RWPE1 (cell line): ENCODE data around the gene GRM5.
"Not testable (repeated sequence)": the region's sequence is repeated elsewhere in the genome, so short reads cannot be mapped to it uniquely, and the experiment has no call there.

Source experiments
- CTCF ChIA-PET: fragments of 350-600 bp; sonication (Branson Sonifier 250); formaldehyde crosslinking; extraction: SDS; loops from one replicate; lab custom pipeline; 2021; lab: Yijun Ruan, JAX
- POLR2A ChIA-PET: fragments of 400-600 bp; formaldehyde crosslinking; extraction: SDS; loops from one replicate; lab custom pipeline; 2020; ENCODE audit warnings: antibody characterized with exemption; ENCODE audit not compliant: low non-redundant PET; lab: Yijun Ruan, JAX
- DNase-seq: peaks from one replicate; pipeline ENCODE4 v3.0.0; 2012; ENCODE audit warnings: low spot score
- H3K27ac ChIP-seq: fragments of 450-650 bp; 2 replicates; pipeline ENCODE4 v1.5.1; 2017
- CTCF ChIP-seq: fragments of 450-650 bp; conservative IDR thresholded peaks from 2 replicates; pipeline ENCODE4 v1.5.1; 2017; ENCODE audit warnings: low read depth, mild to moderate bottlenecking

GRM5 gene

GRCh38 chr11:88849368-88849767 is 216.4 kb downstream of the GRM5 start:
- DNase-seq: no peak
- POLR2A ChIA-PET: no interaction called here
- CTCF ChIA-PET: no interaction called here
- no peak for TF ChIP-seq CTCF
- no peak overlapping the region for H3K27ac ChIP-seq

GRCh38 chr11:88846266-88846665 is 219.5 kb downstream of the GRM5 start:
- CTCF ChIA-PET, H3K27ac ChIP-seq, DNase-seq, POLR2A ChIA-PET: not testable (repeated sequence)

GRCh38 chr11:88844941-88845340 is 220.8 kb downstream of the GRM5 start:
- POLR2A ChIA-PET, DNase-seq, CTCF ChIA-PET, H3K27ac ChIP-seq: not testable (repeated sequence)

GRCh38 chr11:88843766-88844426 is 221.9 kb downstream of the GRM5 start:
- CTCF ChIA-PET, DNase-seq, POLR2A ChIA-PET, H3K27ac ChIP-seq: not testable (repeated sequence)

- POLR2A ChIA-PET, CTCF ChIA-PET, H3K27ac ChIP-seq: not testable (repeated sequence)
- DNase-seq: peak; percentile 11
These were observed 227.6 kb downstream of the GRM5 start for GRCh38 chr11:88838139-88838538.

- DNase-seq, POLR2A ChIA-PET, CTCF ChIA-PET, H3K27ac ChIP-seq: not testable (repeated sequence)
These were observed 230.1 kb downstream of the GRM5 start for GRCh38 chr11:88835709-88836108.

GRCh38 chr11:88831303-88831890 is 234.4 kb downstream of the GRM5 start:
- POLR2A ChIA-PET: no interaction called here
- DNase-seq: no peak
- CTCF ChIA-PET: no interaction called here
- no peak for TF ChIP-seq CTCF
- no peak overlapping the region for H3K27ac ChIP-seq

- ChIA-PET CTCF (no interaction called here), POLR2A (no interaction called here)
- H3K27ac ChIP-seq: no peak overlapping the region
- peak; percentile 3 for DNase-seq
- TF ChIP-seq CTCF: no peak
These were observed 238.6 kb downstream of the GRM5 start for GRCh38 chr11:88827018-88827676.

GRCh38 chr11:88819616-88820015 is 246.2 kb downstream of the GRM5 start:
- no peak overlapping the region for H3K27ac ChIP-seq
- ChIA-PET CTCF (no interaction called here), POLR2A (no interaction called here)
- DNase-seq: no peak
- TF ChIP-seq CTCF: no peak
